Stimulated activated CD8-positive, alpha-beta memory T cell treated with anti-CD3 and anti-CD28 coated beads, Interleukin-4, amount 100 ng/mL, for 4 hours (primary cell): Measurements from ENCODE around the gene PRSS38.
"Not testable (repeated sequence)": the region's sequence is repeated elsewhere in the genome, so short reads cannot be mapped to it uniquely, and the experiment has no call there.

Source experiments
- DNase-seq, 2 donors: peaks; one replicate each; pipeline ENCODE4 v3.0.0-alpha.2; 2020; ENCODE audit warnings: low read depth in 2 of 2, low spot score in 1 of 2

The PRSS38 gene

GRCh38 chr1:227844320-227845146 lies 29.1 kb downstream of the PRSS38 start:
- DNase-seq: no peak

DNA sequence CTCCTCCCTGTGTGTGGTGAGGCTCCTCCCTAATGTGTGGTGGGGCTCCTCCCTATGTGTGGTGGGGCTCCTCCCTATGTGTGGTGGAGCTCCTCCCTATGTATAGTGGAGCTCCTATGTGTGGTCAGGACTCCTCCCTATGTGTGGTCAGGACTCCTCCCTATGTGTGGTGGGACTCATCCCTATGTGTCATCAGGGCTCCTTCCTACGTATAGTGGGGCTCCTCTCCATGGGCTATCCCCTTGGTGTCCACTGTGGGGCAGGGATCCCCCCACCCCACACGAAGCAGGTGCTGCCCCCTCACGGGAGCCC lies 29.6 kb downstream of the PRSS38 start:
- DNase-seq: no peak

- DNase-seq: no peak
Observed at GRCh38 chr1:227845519-227845918, 30.0 kb downstream of the PRSS38 start.

DNA sequence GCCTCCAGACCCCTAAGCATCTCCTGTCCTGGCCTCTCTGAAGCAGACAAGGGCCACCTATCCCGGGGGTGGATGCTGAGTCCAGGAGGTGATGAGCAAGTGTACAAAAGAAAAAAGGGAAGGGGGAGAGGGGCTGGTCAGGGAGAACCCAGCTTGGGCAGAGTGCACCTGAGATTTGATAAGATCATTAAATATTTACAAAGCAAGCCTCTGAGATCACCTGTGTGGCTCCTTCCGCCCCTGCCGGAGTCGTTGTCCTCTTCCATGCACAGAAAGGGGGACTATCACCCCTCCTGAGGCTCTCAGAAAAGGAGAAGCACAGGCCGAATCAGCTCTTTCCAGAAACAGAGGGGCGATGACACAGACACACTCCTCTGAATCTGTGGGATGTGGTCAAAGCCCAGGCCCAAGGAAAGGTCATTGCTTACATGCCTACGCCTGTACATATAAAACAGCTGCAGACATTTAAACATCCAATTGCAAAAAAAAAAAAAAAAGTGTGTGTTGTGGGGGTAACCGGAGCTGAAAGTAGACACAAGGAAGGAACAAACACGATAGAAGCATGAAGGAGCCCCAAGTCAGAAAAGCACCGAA lies 30.9 kb downstream of the PRSS38 start:
- DNase-seq: no peak

GRCh38 chr1:227847046-227847445 lies 31.6 kb downstream of the PRSS38 start:
- not testable (repeated sequence) for DNase-seq

GRCh38 chr1:227848430-227848932 lies 33.0 kb downstream of the PRSS38 start:
- no peak for DNase-seq

- no peak for DNase-seq
Observed at GRCh38 chr1:227849251-227849650, 33.8 kb downstream of the PRSS38 start.

GRCh38 chr1:227854189-227854588 lies 38.7 kb downstream of the PRSS38 start:
- DNase-seq: no peak

- no peak for DNase-seq
Observed at GRCh38 chr1:227855687-227856086, 40.2 kb downstream of the PRSS38 start.

DNA sequence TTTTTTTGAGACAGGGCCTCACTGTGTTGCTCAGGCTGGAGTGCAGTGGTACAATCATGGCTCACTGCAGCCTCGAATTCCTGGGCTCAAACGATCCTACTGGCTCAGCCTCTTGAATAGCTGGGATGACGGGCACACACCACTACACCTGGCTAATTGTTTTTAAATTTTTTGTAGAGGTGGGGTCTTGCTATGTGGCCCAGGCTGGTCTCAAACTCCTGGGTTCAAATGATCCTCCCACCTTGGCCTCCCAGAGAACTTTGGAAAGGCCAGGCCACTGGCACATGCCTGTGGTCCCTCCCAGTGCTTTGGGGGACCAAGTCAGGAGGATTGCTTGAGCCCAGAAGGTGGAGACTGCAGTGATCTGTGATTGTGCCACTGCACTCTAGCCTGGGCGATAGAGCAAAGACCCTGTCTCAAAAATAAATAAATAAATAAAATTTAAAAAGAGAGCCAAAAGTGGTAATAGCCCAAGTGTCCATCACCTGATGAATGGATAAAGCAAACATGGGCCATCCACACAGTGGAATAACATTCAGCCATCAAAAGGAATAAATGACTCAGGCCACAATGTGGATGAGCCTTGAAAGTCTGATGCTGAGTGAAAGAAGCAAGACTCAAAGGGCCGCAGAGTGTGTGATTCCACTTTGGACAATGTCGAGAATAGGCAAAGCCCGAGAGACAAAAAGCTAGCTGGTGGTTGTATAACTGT lies 40.8 kb downstream of the PRSS38 start:
- no peak for DNase-seq

GRCh38 chr1:227864882-227865281 lies 49.4 kb downstream of the PRSS38 start:
- DNase-seq: no peak

DNA sequence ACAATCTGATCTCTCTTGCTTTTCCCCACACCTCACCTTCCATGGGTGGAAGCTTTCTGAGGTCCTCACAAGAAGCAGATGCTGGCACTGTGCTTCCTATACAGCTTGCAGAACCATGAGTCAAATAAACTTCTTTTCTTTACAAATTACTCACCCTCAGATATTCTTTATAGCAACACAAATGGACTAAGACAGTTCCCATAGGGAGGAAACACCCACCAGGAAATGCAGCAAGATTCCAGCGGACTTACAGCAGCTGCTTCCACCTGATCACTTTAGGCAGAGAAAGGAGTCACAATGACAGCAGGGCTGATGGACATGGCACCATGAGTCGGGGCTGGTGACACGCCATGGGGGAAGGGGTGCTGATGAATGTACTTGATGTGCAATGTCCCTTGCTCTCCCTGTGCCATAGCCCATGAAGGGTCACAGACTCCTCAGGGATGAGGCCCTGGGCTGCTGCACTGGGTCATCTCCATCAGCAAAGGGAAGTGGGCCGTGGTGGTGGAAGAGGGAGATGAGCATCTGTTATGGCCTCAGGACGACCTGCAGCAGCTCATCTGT lies 53.9 kb downstream of the PRSS38 start:
- DNase-seq: no peak

DNA sequence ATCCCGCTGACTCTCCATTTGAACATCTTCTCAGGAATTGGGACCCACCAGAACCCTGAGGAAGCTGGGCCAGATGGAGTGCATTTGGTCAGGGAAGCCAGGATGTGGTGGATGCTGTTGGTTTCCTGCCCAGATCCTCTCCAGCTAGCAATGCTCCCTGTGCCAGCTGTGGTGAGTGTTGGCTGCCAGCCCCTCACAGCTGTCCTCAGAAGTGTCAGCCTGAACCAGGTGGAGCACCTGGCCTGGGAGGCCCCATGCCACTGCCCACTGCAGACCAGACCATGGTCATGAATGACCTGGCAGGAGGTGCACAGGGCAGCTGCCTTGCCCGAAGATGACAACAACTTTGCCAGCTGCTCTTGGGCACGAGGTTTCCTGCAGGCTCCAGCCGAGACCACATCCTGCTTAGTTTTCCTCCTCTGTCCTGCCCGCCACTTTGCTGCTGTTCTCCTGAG lies 54.4 kb downstream of the PRSS38 start:
- DNase-seq: no peak

DNA sequence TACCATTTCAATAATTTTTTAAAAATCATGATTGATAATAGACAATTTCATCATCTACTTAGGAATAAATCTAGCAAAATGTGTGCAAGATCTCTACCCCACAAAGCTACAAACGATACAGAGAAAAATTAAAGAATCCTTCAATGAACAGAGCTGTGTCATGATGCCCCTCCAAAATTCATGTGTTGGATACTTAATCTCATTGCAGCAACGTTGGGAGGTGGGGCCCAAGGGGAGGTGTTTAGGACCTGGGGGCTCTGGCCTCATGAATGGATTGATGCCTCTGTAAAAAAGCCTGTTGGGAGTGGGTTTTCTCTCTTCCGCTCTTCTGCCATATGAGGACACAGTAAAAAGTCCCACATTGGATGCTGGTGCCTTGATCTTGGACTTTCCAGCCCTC lies 54.9 kb downstream of the PRSS38 start:
- DNase-seq: no peak

DNA sequence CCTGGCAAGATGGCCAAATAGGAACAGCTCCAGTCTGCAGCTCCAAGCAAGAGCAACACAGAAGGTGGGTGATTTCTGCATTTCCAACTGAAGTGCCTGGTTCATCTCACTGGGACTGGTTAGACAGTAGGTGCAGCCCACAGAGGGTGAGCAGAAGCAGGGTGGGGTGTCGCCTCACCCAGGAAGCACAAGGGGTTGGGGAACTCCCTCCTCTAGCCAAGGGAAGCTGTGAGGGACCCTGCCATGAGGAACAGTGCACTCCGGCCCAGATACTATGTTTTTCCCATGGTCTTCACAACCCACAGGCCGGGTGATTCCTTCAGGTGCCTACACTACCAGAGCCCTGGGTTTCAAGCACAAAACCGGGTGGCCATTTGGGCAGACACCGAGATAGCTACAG lies 56.4 kb downstream of the PRSS38 start:
- DNase-seq: not testable (repeated sequence)

DNA sequence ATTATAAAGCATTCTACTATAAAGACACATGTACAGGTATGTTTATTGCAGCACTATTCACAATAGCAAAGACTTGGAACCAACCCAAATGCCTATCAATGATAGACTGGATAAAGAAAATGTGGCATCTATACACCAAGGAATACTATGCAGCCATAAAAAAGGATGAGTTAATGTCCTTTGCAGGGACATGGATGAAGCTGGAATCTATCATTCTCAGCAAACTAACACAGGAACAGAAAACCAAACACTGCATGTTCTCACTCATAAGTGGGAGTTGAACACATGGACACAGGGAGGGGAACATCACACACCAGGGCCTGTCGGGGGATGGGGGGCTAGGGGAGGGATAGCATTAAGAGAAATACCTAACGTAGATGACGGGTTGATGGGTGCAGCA lies 62.3 kb downstream of the PRSS38 start:
- DNase-seq: not testable (repeated sequence)

DNA sequence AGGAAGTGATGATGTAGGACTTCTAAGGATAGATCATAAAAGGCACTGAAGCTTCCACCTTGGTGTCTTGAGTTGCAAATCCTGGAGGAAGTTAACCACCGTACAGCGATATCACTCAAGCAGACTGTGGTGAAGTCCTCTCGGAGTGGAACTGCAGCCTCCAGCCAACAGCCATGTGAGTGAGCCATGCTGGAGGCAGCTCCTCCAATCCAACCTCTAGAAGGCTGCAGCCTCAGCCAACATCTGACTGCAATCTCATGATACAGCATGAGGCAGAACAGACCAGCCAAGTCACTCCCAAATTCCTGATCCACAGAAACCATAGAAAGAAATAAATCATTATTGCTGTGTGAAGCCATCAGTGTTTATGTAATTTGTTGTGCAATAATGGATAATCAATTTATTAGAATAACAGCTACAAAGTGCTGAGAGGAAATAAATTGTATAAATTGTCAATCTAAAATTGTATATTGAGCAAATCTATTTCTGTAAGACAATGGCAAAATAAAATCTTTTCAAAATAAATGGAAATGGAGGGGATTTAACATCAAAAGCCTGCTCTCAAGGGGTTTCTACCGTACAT lies 65.0 kb downstream of the PRSS38 start:
- no peak for DNase-seq

DNA sequence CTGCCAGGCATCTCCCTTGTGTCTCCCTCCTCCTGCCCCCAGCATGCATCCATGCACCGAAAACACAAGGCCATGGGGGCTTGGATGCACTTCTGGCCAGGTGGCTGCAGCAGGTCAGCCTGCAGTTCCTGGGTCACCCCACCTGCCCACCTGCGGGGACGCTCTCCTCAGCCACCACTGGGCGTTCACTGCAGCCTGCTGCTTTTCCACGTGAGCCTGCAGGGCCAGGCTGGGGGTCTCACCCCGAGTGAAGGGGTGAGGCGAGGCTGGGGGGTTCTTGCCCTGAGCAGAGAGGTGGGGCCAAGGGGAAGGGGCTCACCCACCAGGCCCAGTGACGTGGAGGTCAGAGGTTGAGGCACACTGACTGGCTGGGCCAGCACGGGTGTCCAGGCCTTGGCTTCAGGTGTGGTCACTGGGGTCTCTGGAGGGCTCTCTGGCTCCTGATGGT lies 67.6 kb downstream of the PRSS38 start:
- no peak for DNase-seq

GRCh38 chr1:227883641-227884301 lies 68.3 kb downstream of the PRSS38 start:
- no peak for DNase-seq

GRCh38 chr1:227884370-227885134 lies 69.1 kb downstream of the PRSS38 start:
- DNase-seq: no peak
